MM.1S (cell line): ENCODE measurements around the gene FBLN2.

ENCODE experiments used
- EZH2 ChIP-seq: fragments of 300-600 bp; sonication (generic); optimal IDR thresholded peaks from 2 replicates; pipeline ENCODE3; 2017; ENCODE audit warnings: low read depth, mild to moderate bottlenecking, antibody characterized with exemption, low read length, mixed read lengths
- TF ChIP-seq, protein P1 (sequence below): fragments of 300-600 bp; sonication (generic); IDR thresholded peaks from 2 replicates; pipeline ENCODE4 v1.5.1; 2016; ENCODE audit warnings: antibody characterized with exemption, low read length, mixed read lengths

DNA sequence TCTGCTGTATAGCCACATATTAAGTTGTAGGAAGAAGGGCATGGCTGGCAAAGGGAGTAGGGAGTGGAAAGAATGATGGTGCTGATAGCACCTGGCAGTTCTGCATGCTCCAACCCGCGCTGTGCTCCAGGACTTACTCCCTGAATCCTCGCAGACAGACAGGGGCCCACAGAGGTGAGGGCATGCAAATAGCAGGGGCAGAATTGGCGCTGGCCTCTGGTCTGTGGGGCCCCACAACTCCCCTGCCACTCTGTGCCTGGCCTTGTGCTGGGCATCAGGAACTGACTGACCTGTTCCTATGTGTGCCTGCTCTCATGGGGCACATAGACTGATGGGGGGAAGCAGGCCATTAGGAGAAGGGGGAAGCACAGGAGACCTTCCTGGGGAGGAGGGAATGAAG lies 47.9 kb upstream of the FBLN2 start:
- no peak for TF ChIP-seq EZH2
- TF ChIP-seq, protein P1, sequence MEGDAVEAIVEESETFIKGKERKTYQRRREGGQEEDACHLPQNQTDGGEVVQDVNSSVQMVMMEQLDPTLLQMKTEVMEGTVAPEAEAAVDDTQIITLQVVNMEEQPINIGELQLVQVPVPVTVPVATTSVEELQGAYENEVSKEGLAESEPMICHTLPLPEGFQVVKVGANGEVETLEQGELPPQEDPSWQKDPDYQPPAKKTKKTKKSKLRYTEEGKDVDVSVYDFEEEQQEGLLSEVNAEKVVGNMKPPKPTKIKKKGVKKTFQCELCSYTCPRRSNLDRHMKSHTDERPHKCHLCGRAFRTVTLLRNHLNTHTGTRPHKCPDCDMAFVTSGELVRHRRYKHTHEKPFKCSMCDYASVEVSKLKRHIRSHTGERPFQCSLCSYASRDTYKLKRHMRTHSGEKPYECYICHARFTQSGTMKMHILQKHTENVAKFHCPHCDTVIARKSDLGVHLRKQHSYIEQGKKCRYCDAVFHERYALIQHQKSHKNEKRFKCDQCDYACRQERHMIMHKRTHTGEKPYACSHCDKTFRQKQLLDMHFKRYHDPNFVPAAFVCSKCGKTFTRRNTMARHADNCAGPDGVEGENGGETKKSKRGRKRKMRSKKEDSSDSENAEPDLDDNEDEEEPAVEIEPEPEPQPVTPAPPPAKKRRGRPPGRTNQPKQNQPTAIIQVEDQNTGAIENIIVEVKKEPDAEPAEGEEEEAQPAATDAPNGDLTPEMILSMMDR, result no peak
